T-helper 2 cell treated with Interferon-gamma antibody and Interleukin-4, amounts not matched to agents 5 μg/mL and 100 μg/mL, for 36 hours (primary cell): ENCODE data around the gene TEX264.
A peak's percentile ranks its signal among the peaks of the same experiment; 100 is the strongest.

Experiments
- DNase-seq: peaks from one replicate; pipeline ENCODE4 v3.0.0; 2021; ENCODE audit warnings: low spot score
- H3K27ac Mint-ChIP-seq: one replicate; pipeline ENCODE4 v1.8.0; 2021; ENCODE audit warnings: mild to moderate bottlenecking, mixed read lengths
- H3K27me3 Mint-ChIP-seq: one replicate; pipeline ENCODE4 v1.8.0; 2021; ENCODE audit warnings: low read depth, mixed read lengths
- H3K36me3 Mint-ChIP-seq: one replicate; pipeline ENCODE4 v1.8.0; 2021; ENCODE audit warnings: low read depth, mixed read lengths
- H3K4me1 Mint-ChIP-seq: one replicate; pipeline ENCODE4 v1.8.0; 2021; ENCODE audit warnings: low read depth, mixed read lengths
- H3K4me3 Mint-ChIP-seq: one replicate; pipeline ENCODE4 v1.8.0; 2022; ENCODE audit warnings: mild to moderate bottlenecking, moderate library complexity, mixed read lengths
- H3K9me3 Mint-ChIP-seq: one replicate; pipeline ENCODE4 v1.8.0; 2021; ENCODE audit warnings: mixed read lengths

Gene TEX264

GRCh38 chr3:51696954-51697353 is 25.9 kb downstream of the TEX264 start:
- no peaks in the 10 kb centered on the region for H3K27me3 Mint-ChIP-seq
- no peak overlapping the region for H3K4me3 Mint-ChIP-seq
- H3K27ac Mint-ChIP-seq = no peak overlapping the region
- no peak for DNase-seq
- peaks cover 18% of the 10 kb centered on the region for H3K36me3 Mint-ChIP-seq
- no peaks in the 10 kb centered on the region for H3K9me3 Mint-ChIP-seq
- peaks cover 11% of the 10 kb centered on the region for H3K4me1 Mint-ChIP-seq

- Mint-ChIP-seq H3K36me3 (peaks cover 18% of the 10 kb centered on the region), H3K4me1 (peaks cover 11% of the 10 kb centered on the region), H3K9me3 (no peaks in the 10 kb centered on the region), H3K4me3 (no peak overlapping the region), H3K27ac (peak overlapping the region; percentile 22), H3K27me3 (no peaks in the 10 kb centered on the region)
- DNase-seq = no peak
Measured at GRCh38 chr3:51698209-51698608, 27.2 kb downstream of the TEX264 start.

- H3K36me3 Mint-ChIP-seq = peaks cover 19% of the 10 kb centered on the region
- peaks cover 8% of the 10 kb centered on the region for H3K4me1 Mint-ChIP-seq
- no peaks in the 10 kb centered on the region for H3K9me3 Mint-ChIP-seq
- no peak overlapping the region for H3K27ac Mint-ChIP-seq
- DNase-seq = no peak
- no peak overlapping the region for H3K4me3 Mint-ChIP-seq
- H3K27me3 Mint-ChIP-seq = no peaks in the 10 kb centered on the region
Measured at GRCh38 chr3:51700403-51700802, 29.4 kb downstream of the TEX264 start.

- H3K4me1 Mint-ChIP-seq = peaks cover 13% of the 10 kb centered on the region
- DNase-seq = no peak
- H3K4me3 Mint-ChIP-seq = no peak overlapping the region
- H3K27me3 Mint-ChIP-seq = no peaks in the 10 kb centered on the region
- no peaks in the 10 kb centered on the region for H3K9me3 Mint-ChIP-seq
- peaks cover 25% of the 10 kb centered on the region for H3K36me3 Mint-ChIP-seq
- no peak overlapping the region for H3K27ac Mint-ChIP-seq
Measured at GRCh38 chr3:51702156-51702555, 31.1 kb downstream of the TEX264 start.

- H3K36me3 Mint-ChIP-seq = peaks cover 24% of the 10 kb centered on the region
- no peaks in the 10 kb centered on the region for H3K9me3 Mint-ChIP-seq
- DNase-seq = no peak
- H3K27me3 Mint-ChIP-seq = no peaks in the 10 kb centered on the region
- H3K27ac Mint-ChIP-seq = no peak overlapping the region
- no peak overlapping the region for H3K4me3 Mint-ChIP-seq
- H3K4me1 Mint-ChIP-seq = peaks cover 11% of the 10 kb centered on the region
Measured at GRCh38 chr3:51703068-51703760, 32.2 kb downstream of the TEX264 start.

- DNase-seq = no peak
- Mint-ChIP-seq H3K9me3 (no peaks in the 10 kb centered on the region), H3K36me3 (peaks cover 24% of the 10 kb centered on the region)
Measured at GRCh38 chr3:51703761-51704510, 32.9 kb downstream of the TEX264 start.

GRCh38 chr3:51704511-51704950 is 33.5 kb downstream of the TEX264 start:
- no peak for DNase-seq
- Mint-ChIP-seq H3K4me1 (peaks cover 7% of the 10 kb centered on the region), H3K36me3 (peaks cover 20% of the 10 kb centered on the region), H3K27ac (no peak overlapping the region), H3K9me3 (no peaks in the 10 kb centered on the region), H3K4me3 (no peak overlapping the region), H3K27me3 (no peaks in the 10 kb centered on the region)

More at GRCh38 chr3:51703761-51704510, 32.9 kb downstream of the TEX264 start:
- Mint-ChIP-seq H3K4me3 (no peak overlapping the region), H3K4me1 (peaks cover 11% of the 10 kb centered on the region), H3K27me3 (no peaks in the 10 kb centered on the region), H3K27ac (no peak overlapping the region)

- Mint-ChIP-seq H3K27ac (no peak overlapping the region), H3K9me3 (no peaks in the 10 kb centered on the region), H3K27me3 (no peaks in the 10 kb centered on the region), H3K4me1 (peaks cover 5% of the 10 kb centered on the region), H3K36me3 (peaks cover 18% of the 10 kb centered on the region), H3K4me3 (no peak overlapping the region)
- DNase-seq = no peak
Measured at GRCh38 chr3:51705276-51706020, 34.4 kb downstream of the TEX264 start.

- Mint-ChIP-seq H3K4me3 (no peak overlapping the region), H3K27me3 (no peaks in the 10 kb centered on the region), H3K36me3 (peaks cover 15% of the 10 kb centered on the region), H3K4me1 (peaks cover 5% of the 10 kb centered on the region), H3K27ac (no peak overlapping the region), H3K9me3 (no peaks in the 10 kb centered on the region)
- no peak for DNase-seq
Measured at GRCh38 chr3:51706021-51706485, 35.0 kb downstream of the TEX264 start.

GRCh38 chr3:51706788-51707731 is 36.0 kb downstream of the TEX264 start, which contains the start of gene GRM2:
GRM2 (plus strand) TSS chr3:51707068; CDS start chr3:51708984, 1,916 bp downstream.
- Mint-ChIP-seq H3K27me3 (no peaks in the 10 kb centered on the region), H3K4me1 (peaks cover 5% of the 10 kb centered on the region), H3K9me3 (no peaks in the 10 kb centered on the region), H3K36me3 (peaks cover 15% of the 10 kb centered on the region), H3K4me3 (no peak within 1 kb of the TSS), H3K27ac (no peak within 1 kb of the TSS)
- no peak for DNase-seq

- Mint-ChIP-seq H3K4me3 (no peak overlapping the region), H3K27ac (no peak overlapping the region), H3K27me3 (no peaks in the 10 kb centered on the region), H3K4me1 (peaks cover 5% of the 10 kb centered on the region), H3K9me3 (no peaks in the 10 kb centered on the region), H3K36me3 (peaks cover 13% of the 10 kb centered on the region)
- DNase-seq = no peak
Measured at GRCh38 chr3:51708216-51708845, 37.3 kb downstream of the TEX264 start.

- Mint-ChIP-seq H3K4me3 (no peak overlapping the region), H3K27ac (no peak overlapping the region), H3K4me1 (peaks cover 5% of the 10 kb centered on the region), H3K27me3 (no peaks in the 10 kb centered on the region), H3K36me3 (peaks cover 13% of the 10 kb centered on the region), H3K9me3 (no peaks in the 10 kb centered on the region)
- no peak for DNase-seq
Measured at GRCh38 chr3:51709004-51709420, 38.0 kb downstream of the TEX264 start.

GRCh38 chr3:51709675-51710074 is 38.6 kb downstream of the TEX264 start:
- Mint-ChIP-seq H3K4me1 (peaks cover 5% of the 10 kb centered on the region), H3K27me3 (no peaks in the 10 kb centered on the region), H3K36me3 (peaks cover 10% of the 10 kb centered on the region), H3K27ac (peak overlapping the region; percentile 78), H3K4me3 (no peak overlapping the region), H3K9me3 (no peaks in the 10 kb centered on the region)
- no peak for DNase-seq
